ENCODE measurements around the gene BIRC3.

Gene BIRC3

DNA sequence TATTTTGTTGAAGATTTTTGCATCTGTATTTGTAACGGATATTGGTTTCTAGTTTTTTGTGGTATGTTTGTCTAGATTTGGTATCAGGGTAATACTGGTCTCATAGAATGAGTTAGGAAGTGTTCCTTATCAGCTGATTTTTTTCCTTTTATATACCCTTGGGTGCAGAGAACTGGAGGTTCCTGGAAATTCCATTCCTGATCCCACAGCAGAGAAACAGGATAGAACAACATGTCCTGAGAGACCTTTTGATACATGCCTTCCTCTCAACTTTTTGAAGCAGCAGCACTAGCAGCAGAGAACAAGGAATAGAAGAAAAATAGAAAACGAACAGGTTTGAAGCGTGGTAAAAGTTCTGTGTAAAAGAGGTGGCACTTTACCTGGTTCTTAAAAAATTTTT lies 66.6 kb downstream of the BIRC3 start:
- Histone ChIP-seq H4K20me1 (ENCODE audit: insufficient read depth, low read length) (no peaks in the 10 kb centered on the region), H3K27ac (ENCODE audit: low read depth, low read length, poor library complexity, severe bottlenecking) (no peak overlapping the region), H3K4me3 (ENCODE audit: low read depth, low read length, poor library complexity, severe bottlenecking) (no peak overlapping the region), H3F3A (ENCODE audit: insufficient read depth, low read length) (0 out of 2 replicates have a peak, but pooled peaks cover 4% of the 10 kb centered on the region), H3K9me3 (ENCODE audit: low read length) (no peaks in the 10 kb centered on the region), H3K4me2 (ENCODE audit: low read length) (no peak overlapping the region), H2AFZ (ENCODE audit: low read length) (no peak overlapping the region), H3K79me2 (ENCODE audit: insufficient read depth, low read length) (no peaks in the 10 kb centered on the region), H3K27me3 (ENCODE audit: insufficient read depth, low read length) (no peaks in the 10 kb centered on the region), H3K4me1 (ENCODE audit: insufficient read depth, low read length, severe bottlenecking) (no peaks in the 10 kb centered on the region), H3K36me3 (ENCODE audit: insufficient read depth, low read length) (peaks cover 55% of the 10 kb centered on the region), H3K9me2 (ENCODE audit: low read depth, low read length) (no peaks in the 10 kb centered on the region), H3K9ac (ENCODE audit: low read length) (no peak overlapping the region)
- TF ChIP-seq EZH2 (IDR thresholded peaks at IDR 0.05; ENCODE audit: borderline replicate concordance, low read length): no peak

DNA sequence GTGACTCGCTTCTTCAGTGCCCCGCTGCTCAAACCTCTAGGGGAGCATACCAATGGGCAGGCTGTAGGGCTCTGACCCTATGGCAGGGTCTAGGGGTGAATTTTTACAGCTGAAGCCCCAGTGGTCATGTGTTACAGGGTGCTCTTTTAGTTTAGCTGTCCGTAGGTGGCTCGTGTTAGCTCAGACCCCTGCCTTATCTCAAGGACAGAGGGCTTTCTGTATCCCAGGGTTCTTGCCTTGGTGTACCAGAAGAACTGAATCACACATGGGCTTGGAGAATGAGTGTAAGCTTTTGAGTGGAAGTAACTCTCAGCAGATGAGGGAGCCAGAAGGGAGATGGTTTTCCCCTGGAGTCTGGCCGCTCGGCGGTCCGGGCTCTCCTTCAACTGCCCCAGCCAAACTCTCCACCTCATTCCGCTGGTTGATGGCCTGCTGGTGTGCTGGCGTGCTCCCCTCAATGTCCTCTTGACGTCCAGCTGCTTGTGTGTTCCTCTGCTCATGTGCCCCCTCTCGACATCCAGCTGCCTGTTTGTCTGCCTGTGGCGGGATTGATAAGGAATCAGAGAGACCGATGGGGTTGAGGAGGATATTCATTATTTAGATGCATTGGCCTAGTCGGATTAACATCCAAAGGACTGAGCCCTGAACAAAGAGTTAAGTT lies 67.3 kb downstream of the BIRC3 start:
- H3K4me1 ChIP-seq (ENCODE audit: insufficient read depth, low read length, severe bottlenecking): no peaks in the 10 kb centered on the region
- no peak overlapping the region for H3K4me3 ChIP-seq (ENCODE audit: low read depth, low read length, poor library complexity, severe bottlenecking)
- no peak overlapping the region for H3K27ac ChIP-seq (ENCODE audit: low read depth, low read length, poor library complexity, severe bottlenecking)
- TF ChIP-seq EZH2 (IDR thresholded peaks at IDR 0.05; ENCODE audit: borderline replicate concordance, low read length): no peak
- TF ChIP-seq, protein P1, sequence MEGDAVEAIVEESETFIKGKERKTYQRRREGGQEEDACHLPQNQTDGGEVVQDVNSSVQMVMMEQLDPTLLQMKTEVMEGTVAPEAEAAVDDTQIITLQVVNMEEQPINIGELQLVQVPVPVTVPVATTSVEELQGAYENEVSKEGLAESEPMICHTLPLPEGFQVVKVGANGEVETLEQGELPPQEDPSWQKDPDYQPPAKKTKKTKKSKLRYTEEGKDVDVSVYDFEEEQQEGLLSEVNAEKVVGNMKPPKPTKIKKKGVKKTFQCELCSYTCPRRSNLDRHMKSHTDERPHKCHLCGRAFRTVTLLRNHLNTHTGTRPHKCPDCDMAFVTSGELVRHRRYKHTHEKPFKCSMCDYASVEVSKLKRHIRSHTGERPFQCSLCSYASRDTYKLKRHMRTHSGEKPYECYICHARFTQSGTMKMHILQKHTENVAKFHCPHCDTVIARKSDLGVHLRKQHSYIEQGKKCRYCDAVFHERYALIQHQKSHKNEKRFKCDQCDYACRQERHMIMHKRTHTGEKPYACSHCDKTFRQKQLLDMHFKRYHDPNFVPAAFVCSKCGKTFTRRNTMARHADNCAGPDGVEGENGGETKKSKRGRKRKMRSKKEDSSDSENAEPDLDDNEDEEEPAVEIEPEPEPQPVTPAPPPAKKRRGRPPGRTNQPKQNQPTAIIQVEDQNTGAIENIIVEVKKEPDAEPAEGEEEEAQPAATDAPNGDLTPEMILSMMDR (IDR thresholded peaks at IDR 0.05; ENCODE audit: low read length): no peak
- no peak overlapping the region for H2AFZ ChIP-seq (ENCODE audit: low read length)
- H3K27me3 ChIP-seq (ENCODE audit: insufficient read depth, low read length): no peaks in the 10 kb centered on the region
- H3K9me2 ChIP-seq (ENCODE audit: low read depth, low read length): no peaks in the 10 kb centered on the region
- no peaks in the 10 kb centered on the region for H4K20me1 ChIP-seq (ENCODE audit: insufficient read depth, low read length)
- H3K4me2 ChIP-seq (ENCODE audit: low read length): no peak overlapping the region
- H3K9ac ChIP-seq (ENCODE audit: low read length): no peak overlapping the region
- H3K36me3 ChIP-seq (ENCODE audit: insufficient read depth, low read length): peaks cover 54% of the 10 kb centered on the region
- H3F3A ChIP-seq (ENCODE audit: insufficient read depth, low read length): 0 out of 2 replicates have a peak, but pooled peaks cover 4% of the 10 kb centered on the region
- H3K79me2 ChIP-seq (ENCODE audit: insufficient read depth, low read length): no peaks in the 10 kb centered on the region
- H3K9me3 ChIP-seq (ENCODE audit: low read length): no peaks in the 10 kb centered on the region

DNA sequence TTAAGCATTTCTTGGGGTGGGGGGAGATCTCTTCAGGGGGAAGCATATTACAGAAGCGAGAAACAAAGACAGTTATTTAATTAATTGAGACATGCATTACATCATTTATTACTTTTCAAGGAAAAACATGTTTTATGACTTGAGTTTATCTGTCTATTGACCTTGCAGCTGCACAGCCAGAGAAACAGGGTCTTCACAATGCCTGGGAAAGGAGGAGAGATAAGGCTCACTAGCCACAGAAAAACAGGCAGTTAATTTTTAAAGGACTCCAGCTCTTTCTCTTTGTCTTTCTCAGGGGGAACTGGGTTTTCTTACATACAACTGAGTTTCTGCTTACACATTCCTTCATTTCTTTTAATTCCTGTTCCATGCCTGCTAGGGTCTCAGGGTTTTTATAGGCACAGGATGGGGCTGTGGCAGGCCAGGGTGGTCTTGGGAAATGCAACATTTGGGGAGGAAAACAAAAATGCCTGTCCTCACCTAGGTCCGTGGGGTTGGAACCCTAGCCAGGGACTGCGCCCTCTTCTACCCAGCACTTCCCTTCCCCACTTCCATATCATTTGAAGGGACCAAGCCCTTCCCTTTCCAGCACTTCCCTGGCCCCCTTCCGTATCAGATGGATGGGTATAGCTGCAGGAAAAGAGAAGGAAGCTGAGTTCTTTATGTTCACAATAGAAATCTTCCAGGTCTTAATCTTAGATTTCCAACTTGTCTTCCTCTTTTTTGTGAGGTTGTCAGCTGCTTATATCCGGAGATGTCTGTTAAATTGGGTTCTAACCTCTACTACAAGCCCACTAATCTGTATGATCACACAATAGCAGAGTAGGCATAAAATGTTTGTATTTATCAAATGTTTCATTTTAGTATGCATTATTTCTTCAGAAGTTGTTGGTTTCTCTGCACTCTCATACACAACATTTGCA lies 68.1 kb downstream of the BIRC3 start:
- no peak overlapping the region for H2AFZ ChIP-seq (ENCODE audit: low read length)
- H3K4me3 ChIP-seq (ENCODE audit: low read depth, low read length, poor library complexity, severe bottlenecking): no peak overlapping the region
- TF ChIP-seq, protein P1 (IDR thresholded peaks at IDR 0.05; ENCODE audit: low read length): no peak
- TF ChIP-seq EZH2 (IDR thresholded peaks at IDR 0.05; ENCODE audit: borderline replicate concordance, low read length): no peak
- H3K36me3 ChIP-seq (ENCODE audit: insufficient read depth, low read length): peaks cover 47% of the 10 kb centered on the region
- no peaks in the 10 kb centered on the region for H3K9me2 ChIP-seq (ENCODE audit: low read depth, low read length)
- no peaks in the 10 kb centered on the region for H4K20me1 ChIP-seq (ENCODE audit: insufficient read depth, low read length)
- H3F3A ChIP-seq (ENCODE audit: insufficient read depth, low read length): 0 out of 2 replicates have a peak, but pooled peaks cover 4% of the 10 kb centered on the region
- H3K4me2 ChIP-seq (ENCODE audit: low read length): no peak overlapping the region
- H3K4me1 ChIP-seq (ENCODE audit: insufficient read depth, low read length, severe bottlenecking): no peaks in the 10 kb centered on the region
- no peaks in the 10 kb centered on the region for H3K27me3 ChIP-seq (ENCODE audit: insufficient read depth, low read length)
- no peaks in the 10 kb centered on the region for H3K79me2 ChIP-seq (ENCODE audit: insufficient read depth, low read length)
- no peak overlapping the region for H3K27ac ChIP-seq (ENCODE audit: low read depth, low read length, poor library complexity, severe bottlenecking)
- no peaks in the 10 kb centered on the region for H3K9me3 ChIP-seq (ENCODE audit: low read length)
- no peak overlapping the region for H3K9ac ChIP-seq (ENCODE audit: low read length)

Measured in OCI-LY1 (cell line).